Measurements from ENCODE around the gene KRTAP29-1.

The KRTAP29-1 gene

DNA sequence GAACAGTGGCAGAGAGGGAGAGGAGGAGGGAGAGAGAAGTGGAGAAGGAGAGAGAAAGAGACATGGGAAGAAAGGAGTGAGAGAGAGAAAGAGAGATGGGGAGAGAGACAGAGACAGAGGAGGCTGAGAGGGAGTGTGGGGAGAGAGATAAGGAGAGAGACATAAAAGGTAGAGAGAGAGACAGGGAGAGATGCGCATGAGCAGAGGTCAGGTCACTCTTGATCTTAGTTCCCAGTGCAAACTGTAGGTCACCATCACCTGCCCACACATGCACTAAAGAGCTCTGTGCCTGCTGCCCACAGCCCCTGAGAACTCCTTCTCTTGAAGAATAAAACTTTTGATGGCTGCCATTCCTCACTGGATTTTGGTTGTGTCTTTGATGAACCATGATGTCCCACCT, 33.1 kb upstream of the KRTAP29-1 start:
- Histone ChIP-seq H3K27me3 (ENCODE audit: insufficient read depth, low read depth, severe bottlenecking) (peaks cover 90% of the 10 kb centered on the region), H3K36me3 (no peaks in the 10 kb centered on the region), H3K27ac (no peak overlapping the region), H3K4me3 (ENCODE audit: low read depth, low read length) (no peak overlapping the region), H3K9me3 (ENCODE audit: severe bottlenecking) (no peaks in the 10 kb centered on the region)
- DNase-seq: no peak
- TF ChIP-seq CTCF (IDR thresholded peaks at IDR 0.05; ENCODE audit: low read depth, low read length): no peak

DNA sequence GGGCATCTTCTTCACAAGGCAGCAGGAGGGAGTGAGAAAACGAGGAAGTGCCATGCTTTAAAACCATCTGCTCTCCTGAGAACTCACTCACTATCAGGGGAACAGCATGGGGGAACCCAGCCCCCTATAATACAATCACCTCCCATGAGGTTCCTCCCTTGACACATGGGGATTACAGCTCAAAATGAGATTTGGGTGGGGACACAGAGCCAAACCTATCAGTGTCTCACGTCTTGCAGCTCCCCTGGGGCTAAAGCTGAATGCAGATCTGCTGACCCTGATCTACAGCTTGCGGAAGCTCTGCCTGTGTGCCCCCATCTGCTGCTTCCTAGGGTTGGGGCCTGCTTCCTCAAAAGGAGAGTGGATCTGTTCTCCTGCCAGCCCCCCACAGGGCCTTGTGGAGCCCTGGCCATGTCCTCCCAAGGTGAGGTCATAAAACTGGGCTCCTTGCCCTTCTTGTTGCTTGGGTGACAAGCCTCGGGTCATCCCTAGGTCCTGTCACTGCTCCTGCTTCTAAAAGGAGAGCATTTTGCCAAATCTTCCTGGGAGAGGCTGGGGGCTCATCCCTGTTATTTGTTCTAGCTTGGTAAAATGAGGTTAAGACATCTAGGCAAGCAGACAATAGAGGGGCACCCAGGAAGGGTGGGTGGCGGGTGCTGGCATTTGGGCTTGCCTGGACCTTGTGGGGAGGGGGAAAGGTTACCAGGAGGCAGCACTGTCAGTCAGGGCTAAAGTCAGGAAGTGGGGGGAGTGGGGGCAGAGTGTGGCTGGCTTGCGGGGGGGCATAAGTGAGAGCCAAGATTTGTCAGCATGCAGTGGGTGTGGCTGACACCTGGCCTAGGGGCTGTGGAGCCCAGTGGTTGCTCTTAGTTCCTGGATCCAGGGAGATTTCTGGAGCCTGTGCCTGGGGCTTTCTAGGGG, 32.0 kb upstream of the KRTAP29-1 start:
- DNase-seq: no peak
- H3K27me3 ChIP-seq (ENCODE audit: insufficient read depth, low read depth, severe bottlenecking): peaks cover 88% of the 10 kb centered on the region

GRCh38 chr17:41333836-41334235, 31.2 kb upstream of the KRTAP29-1 start:
- Histone ChIP-seq H3K4me3 (ENCODE audit: low read depth, low read length) (no peak overlapping the region), H3K27me3 (ENCODE audit: insufficient read depth, low read depth, severe bottlenecking) (peaks cover 89% of the 10 kb centered on the region)

More for the DNA sequence above, 32.0 kb upstream of the KRTAP29-1 start:
- Histone ChIP-seq H3K4me3 (ENCODE audit: low read depth, low read length) (no peak overlapping the region), H3K27ac (no peak overlapping the region), H3K36me3 (no peaks in the 10 kb centered on the region), H3K9me3 (ENCODE audit: severe bottlenecking) (no peaks in the 10 kb centered on the region)
- no peak for TF ChIP-seq CTCF (IDR thresholded peaks at IDR 0.05; ENCODE audit: low read depth, low read length)

GRCh38 chr17:41333098-41333497, 30.4 kb upstream of the KRTAP29-1 start:
- Histone ChIP-seq H3K9me3 (ENCODE audit: severe bottlenecking) (no peaks in the 10 kb centered on the region), H3K27me3 (ENCODE audit: insufficient read depth, low read depth, severe bottlenecking) (peaks cover 94% of the 10 kb centered on the region), H3K27ac (no peak overlapping the region), H3K4me3 (ENCODE audit: low read depth, low read length) (no peak overlapping the region), H3K36me3 (no peaks in the 10 kb centered on the region)
- no peak for DNase-seq
- TF ChIP-seq CTCF (IDR thresholded peaks at IDR 0.05; ENCODE audit: low read depth, low read length): no peak

More at GRCh38 chr17:41333836-41334235, 31.2 kb upstream of the KRTAP29-1 start:
- H3K36me3 ChIP-seq: no peaks in the 10 kb centered on the region
- H3K9me3 ChIP-seq (ENCODE audit: severe bottlenecking): no peaks in the 10 kb centered on the region
- TF ChIP-seq CTCF (IDR thresholded peaks at IDR 0.05; ENCODE audit: low read depth, low read length): no peak
- no peak overlapping the region for H3K27ac ChIP-seq
- no peak for DNase-seq

DNA sequence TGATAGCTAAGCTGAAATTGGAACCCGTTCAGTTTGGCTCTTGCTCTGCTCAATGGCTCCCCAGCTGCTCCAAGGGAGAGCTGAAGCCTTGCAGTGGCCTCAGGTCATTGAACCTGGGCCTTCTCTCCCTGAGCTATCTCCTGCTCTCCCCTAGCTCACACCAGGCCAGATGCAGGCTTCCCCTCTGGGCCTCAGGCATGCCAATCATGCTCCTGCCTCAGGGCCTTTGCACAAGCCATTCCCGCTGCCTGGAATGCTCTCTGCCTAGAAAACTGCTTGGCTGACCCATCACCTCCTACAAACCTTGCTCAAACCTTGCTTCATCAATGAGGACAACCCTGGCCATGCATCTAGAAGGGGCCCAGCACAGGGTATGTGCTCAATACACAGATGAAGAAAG, 29.6 kb upstream of the KRTAP29-1 start:
- Histone ChIP-seq H3K9me3 (ENCODE audit: severe bottlenecking) (no peaks in the 10 kb centered on the region), H3K27me3 (ENCODE audit: insufficient read depth, low read depth, severe bottlenecking) (peaks cover 95% of the 10 kb centered on the region), H3K36me3 (no peaks in the 10 kb centered on the region), H3K4me3 (ENCODE audit: low read depth, low read length) (no peak overlapping the region), H3K27ac (no peak overlapping the region)
- DNase-seq: no peak
- no peak for TF ChIP-seq CTCF (IDR thresholded peaks at IDR 0.05; ENCODE audit: low read depth, low read length)

All from WERI-Rb-1 (cell line).